Mesothelial cell of epicardium (in vitro differentiated cells): ENCODE results near the gene CCDC80. TPM values are rescaled to one million over a fixed set of nuclear protein-coding genes. Genes with fewer than 3 reads are reported as not detected.

Experiments used
- DNase-seq, 2 experiments: peaks; one replicate each; pipeline ENCODE4 v3.0.0; 2021; ENCODE audit warnings: low spot score in 2 of 2; ENCODE audit not compliant: unreplicated experiment in 2 of 2
- H3K27ac Mint-ChIP-seq: 2 replicates; pipeline ENCODE4 v1.8.0; 2021; ENCODE audit warnings: mixed read lengths
- H3K27me3 Mint-ChIP-seq: 2 replicates; pipeline ENCODE4 v1.8.0; 2021; ENCODE audit warnings: low read depth, mixed read lengths
- H3K36me3 Mint-ChIP-seq: 2 replicates; pipeline ENCODE4 v1.8.0; 2021; ENCODE audit warnings: mixed read lengths
- H3K4me1 Mint-ChIP-seq: 2 replicates; pipeline ENCODE4 v1.8.0; 2021; ENCODE audit warnings: mixed read lengths
- H3K4me3 Mint-ChIP-seq: 2 replicates; pipeline ENCODE4 v1.8.0; 2021; ENCODE audit warnings: mild to moderate bottlenecking, moderate library complexity, mixed read lengths
- H3K9me3 Mint-ChIP-seq: 2 replicates; pipeline ENCODE4 v1.8.0; 2021; ENCODE audit warnings: mixed read lengths
- total RNA-seq: library from RNA; stranded (reverse); gene quantifications from 3 replicates; pipeline ENCODE4 v1.2.1, GENCODE V29; 2021
- TF ChIP-seq, protein P1 (sequence below): fragments of 200-600 bp; sonication (generic); IDR thresholded peaks from one replicate; pipeline ENCODE4 v1.5.0; 2021; ENCODE audit warnings: antibody characterized with exemption; ENCODE audit not compliant: unreplicated experiment

The CCDC80 gene
- total RNA-seq, 1 donor from 2014 or later = 134 TPM

DNA sequence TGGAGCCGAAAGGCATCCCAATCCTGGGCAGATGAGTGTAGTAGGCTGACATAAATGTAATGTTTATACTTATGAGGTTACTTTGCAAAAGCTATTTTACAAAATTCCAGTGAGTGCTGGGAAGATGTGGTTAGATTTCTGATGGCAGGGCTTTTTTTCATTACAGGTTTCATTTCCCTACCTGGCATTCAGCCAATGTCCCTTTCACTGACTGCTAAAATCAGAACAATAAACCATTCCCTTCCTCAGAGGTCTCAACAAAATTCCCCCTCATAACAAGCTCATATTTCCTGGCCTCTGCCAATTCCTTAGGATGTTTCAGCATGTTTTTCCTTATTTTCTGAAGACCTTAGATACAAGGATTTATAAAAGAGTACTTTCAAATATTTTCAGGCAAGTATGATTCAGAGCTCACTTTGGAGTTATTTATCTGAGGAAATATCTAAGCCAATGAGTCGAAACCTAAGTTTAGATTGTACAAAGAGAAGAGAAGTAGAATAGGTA lies 40.9 kb upstream of the CCDC80 start:
- H3K4me1 Mint-ChIP-seq = peaks cover 19% of the 10 kb centered on the region
- no peaks in the 10 kb centered on the region for H3K9me3 Mint-ChIP-seq
- TF ChIP-seq, protein P1, sequence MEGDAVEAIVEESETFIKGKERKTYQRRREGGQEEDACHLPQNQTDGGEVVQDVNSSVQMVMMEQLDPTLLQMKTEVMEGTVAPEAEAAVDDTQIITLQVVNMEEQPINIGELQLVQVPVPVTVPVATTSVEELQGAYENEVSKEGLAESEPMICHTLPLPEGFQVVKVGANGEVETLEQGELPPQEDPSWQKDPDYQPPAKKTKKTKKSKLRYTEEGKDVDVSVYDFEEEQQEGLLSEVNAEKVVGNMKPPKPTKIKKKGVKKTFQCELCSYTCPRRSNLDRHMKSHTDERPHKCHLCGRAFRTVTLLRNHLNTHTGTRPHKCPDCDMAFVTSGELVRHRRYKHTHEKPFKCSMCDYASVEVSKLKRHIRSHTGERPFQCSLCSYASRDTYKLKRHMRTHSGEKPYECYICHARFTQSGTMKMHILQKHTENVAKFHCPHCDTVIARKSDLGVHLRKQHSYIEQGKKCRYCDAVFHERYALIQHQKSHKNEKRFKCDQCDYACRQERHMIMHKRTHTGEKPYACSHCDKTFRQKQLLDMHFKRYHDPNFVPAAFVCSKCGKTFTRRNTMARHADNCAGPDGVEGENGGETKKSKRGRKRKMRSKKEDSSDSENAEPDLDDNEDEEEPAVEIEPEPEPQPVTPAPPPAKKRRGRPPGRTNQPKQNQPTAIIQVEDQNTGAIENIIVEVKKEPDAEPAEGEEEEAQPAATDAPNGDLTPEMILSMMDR = no peak
- no peak overlapping the region for H3K4me3 Mint-ChIP-seq
- no peaks in the 10 kb centered on the region for H3K36me3 Mint-ChIP-seq
- H3K27me3 Mint-ChIP-seq = no peaks in the 10 kb centered on the region
- DNase-seq = no peak
- H3K27ac Mint-ChIP-seq = peak overlapping the region; percentile 80

DNA sequence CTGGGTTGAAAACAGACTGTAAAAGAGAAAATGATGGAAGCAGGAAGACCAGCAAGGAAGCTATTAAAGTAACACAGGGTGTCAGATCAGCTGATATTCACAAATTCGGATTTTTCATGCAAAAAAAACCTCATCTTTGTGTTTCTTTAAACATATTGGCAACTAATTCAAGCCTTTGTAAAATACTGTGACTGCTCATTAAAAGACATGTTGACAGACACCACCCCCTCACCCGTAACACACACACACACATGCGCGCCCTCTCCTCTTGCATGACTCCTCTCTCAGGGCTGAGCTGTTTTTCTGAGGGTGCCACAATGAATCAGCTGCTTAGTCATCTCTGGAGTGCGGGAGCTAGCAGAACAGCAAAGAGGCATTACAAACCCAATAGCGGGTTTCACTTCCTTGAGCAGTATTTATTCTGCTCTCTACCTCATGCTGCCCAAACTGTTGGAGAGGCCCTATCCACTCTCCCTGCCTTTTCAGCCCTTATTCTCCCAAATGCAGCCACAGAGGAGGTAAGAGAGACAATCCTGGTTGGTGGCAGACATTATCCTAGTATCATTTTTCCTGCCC lies 35.8 kb upstream of the CCDC80 start:
- Mint-ChIP-seq H3K36me3 (no peaks in the 10 kb centered on the region), H3K4me3 (no peak overlapping the region), H3K27ac (peak overlapping the region; percentile 35), H3K4me1 (peaks cover 49% of the 10 kb centered on the region), H3K27me3 (no peaks in the 10 kb centered on the region), H3K9me3 (no peaks in the 10 kb centered on the region)
- TF ChIP-seq, protein P1 = no peak
- no peak for DNase-seq

DNA sequence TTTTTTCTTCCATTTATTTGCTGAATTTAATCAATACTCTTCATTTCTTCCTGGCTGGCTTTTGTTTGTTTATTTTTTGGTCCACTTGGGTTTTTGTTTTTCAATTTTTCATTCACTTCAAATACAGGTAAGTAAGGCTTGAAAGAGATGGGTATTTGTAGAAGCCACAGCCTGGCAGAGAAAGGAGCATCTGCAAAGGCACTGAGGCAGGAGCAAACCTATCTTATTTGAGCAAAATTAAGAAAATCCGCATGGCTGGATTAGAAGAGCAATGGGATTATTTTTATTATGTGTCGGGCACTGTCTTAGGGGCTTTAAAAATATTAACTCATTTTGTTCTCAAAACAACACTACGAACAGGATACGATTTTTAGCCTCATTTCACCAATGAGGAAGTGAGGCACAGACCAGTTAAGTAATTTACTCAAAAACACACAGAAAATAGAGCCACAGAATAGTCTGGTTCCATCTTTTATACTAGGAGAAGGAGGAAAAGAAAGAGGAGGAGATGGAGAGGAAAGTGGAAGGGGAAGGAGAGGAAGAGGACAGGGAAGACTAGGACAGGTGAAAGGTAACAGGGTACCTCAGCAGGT lies 35.1 kb upstream of the CCDC80 start:
- Mint-ChIP-seq H3K36me3 (no peaks in the 10 kb centered on the region), H3K4me1 (peaks cover 51% of the 10 kb centered on the region), H3K4me3 (no peak overlapping the region), H3K9me3 (no peaks in the 10 kb centered on the region), H3K27me3 (no peaks in the 10 kb centered on the region), H3K27ac (no peak overlapping the region)
- DNase-seq = no peak
- TF ChIP-seq, protein P1 = no peak

DNA sequence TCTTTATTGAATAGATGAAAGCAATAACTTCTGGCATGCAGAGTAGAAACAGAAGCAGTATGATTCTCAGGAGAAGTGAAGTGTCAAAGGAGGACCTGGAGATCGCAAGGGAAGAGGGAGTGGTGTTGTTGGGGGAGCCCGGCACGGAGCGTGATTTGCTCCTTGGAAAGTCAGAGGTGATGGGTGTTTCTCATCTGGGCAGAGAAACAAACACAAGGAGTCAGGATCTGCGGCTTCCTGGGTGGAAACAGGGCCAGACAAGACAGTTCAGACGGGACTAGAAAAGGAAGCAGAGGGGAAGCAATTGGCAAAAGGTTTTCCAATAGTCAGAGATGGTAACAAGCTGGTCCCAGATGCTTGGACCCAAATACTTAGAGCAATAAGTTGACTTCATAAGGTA lies 34.4 kb upstream of the CCDC80 start:
- Mint-ChIP-seq H3K4me3 (no peak overlapping the region), H3K27ac (peak overlapping the region; percentile 9), H3K4me1 (peaks cover 53% of the 10 kb centered on the region), H3K9me3 (no peaks in the 10 kb centered on the region), H3K36me3 (no peaks in the 10 kb centered on the region), H3K27me3 (no peaks in the 10 kb centered on the region)
- TF ChIP-seq, protein P1 = no peak
- DNase-seq = no peak

DNA sequence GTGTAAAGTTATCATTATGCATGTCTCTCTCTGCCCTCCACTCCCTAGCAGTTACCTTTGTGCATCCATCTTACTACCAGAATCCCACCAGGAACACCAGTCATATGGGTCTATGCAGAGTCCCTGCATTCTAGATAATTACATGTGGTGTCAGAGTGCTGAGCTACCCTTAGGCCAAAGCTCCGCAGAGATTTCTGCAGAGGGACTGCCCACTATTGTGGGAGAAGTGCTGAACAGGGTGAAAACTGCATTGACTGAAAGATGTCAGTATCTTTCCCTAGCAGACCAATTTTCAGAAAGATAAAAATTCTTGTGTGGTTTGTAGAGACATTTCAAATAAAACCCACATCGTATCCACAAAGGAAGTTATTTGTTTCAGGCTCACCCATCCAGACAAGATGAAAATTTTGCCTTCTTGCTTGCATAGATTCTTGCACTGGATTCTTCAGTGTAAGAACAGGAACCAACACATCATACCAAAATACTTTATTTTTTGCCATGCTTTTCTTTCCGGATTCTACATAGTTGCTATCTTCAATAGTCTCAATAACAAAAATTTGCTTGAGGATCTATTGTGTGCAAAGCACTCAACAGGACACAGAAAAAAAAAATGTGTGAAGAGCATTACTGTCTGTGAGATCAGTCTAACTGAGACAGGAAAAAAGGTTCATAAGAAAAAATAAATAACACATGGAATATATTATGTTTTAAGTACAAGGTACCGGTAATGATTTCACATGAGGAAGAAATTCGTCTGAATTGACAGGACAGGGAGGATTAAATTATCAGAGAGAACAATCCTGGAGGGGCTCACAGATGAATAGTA lies 32.0 kb upstream of the CCDC80 start:
- H3K36me3 Mint-ChIP-seq = no peaks in the 10 kb centered on the region
- TF ChIP-seq, protein P1 = no peak
- H3K4me3 Mint-ChIP-seq = no peak overlapping the region
- DNase-seq = no peak
- peaks cover 48% of the 10 kb centered on the region for H3K4me1 Mint-ChIP-seq
- no peaks in the 10 kb centered on the region for H3K9me3 Mint-ChIP-seq
- H3K27ac Mint-ChIP-seq = peak overlapping the region; percentile 86
- no peaks in the 10 kb centered on the region for H3K27me3 Mint-ChIP-seq
